HepG2 (cell line): Measurements from ENCODE around the gene SHROOM1.

ENCODE experiments used
- CTCF ChIP-seq: sonication (generic); formaldehyde crosslinking; IDR thresholded peaks from 2 replicates; pipeline ENCODE4 v1.5.0; 2020; ENCODE audit warnings: mild to moderate bottlenecking, missing genetic modification reagents, moderate library complexity
- JUN ChIP-seq: sonication (generic); formaldehyde crosslinking; IDR thresholded peaks from 2 replicates; pipeline ENCODE4 v1.4.0; 2020; ENCODE audit warnings: mild to moderate bottlenecking, missing genetic modification reagents
- NCOA5 ChIP-seq: sonication (generic); formaldehyde crosslinking; IDR thresholded peaks from 2 replicates; pipeline ENCODE4 v1.4.0; 2020; ENCODE audit warnings: missing genetic modification reagents
- NFYB ChIP-seq: sonication (generic); formaldehyde crosslinking; IDR thresholded peaks from 2 replicates; pipeline ENCODE4 v1.4.0; 2020; ENCODE audit warnings: missing genetic modification reagents
- PATZ1 ChIP-seq: sonication (generic); formaldehyde crosslinking; IDR thresholded peaks from 2 replicates; pipeline ENCODE4 v1.4.0; 2020; ENCODE audit warnings: missing genetic modification reagents
- ZFX ChIP-seq: sonication (generic); formaldehyde crosslinking; IDR thresholded peaks from 2 replicates; pipeline ENCODE4 v1.4.0; 2020; ENCODE audit warnings: mild to moderate bottlenecking, low read depth, missing genetic modification reagents, moderate library complexity
- ZNF510 ChIP-seq: sonication (generic); formaldehyde crosslinking; IDR thresholded peaks from 2 replicates; pipeline ENCODE4 v1.4.0; 2020; ENCODE audit warnings: low read depth, mild to moderate bottlenecking, missing genetic modification reagents
- ZNF672 ChIP-seq: sonication (generic); formaldehyde crosslinking; IDR thresholded peaks from 2 replicates; pipeline ENCODE4 v1.8.1; 2022; ENCODE audit warnings: missing genetic modification reagents
- TF ChIP-seq, protein P1 (sequence below), 2 experiments: IDR thresholded peaks; 2 replicates each; pipeline ENCODE4 v1.6.1; 2011 to 2012; ENCODE audit warnings: low read length in 2 of 2, borderline replicate concordance in 1 of 2, low read depth in 1 of 2, mild to moderate bottlenecking in 1 of 2, moderate library complexity in 1 of 2

GRCh38 chr5:132825033-132825833, 5.2 kb downstream of the SHROOM1 start:
- TF ChIP-seq CTCF (CRISPR knock-in tag): no peak
- no peak for TF ChIP-seq NCOA5 (CRISPR knock-in tag)
- no peak for TF ChIP-seq ZNF510 (CRISPR knock-in tag)
- TF ChIP-seq ZNF672 (CRISPR knock-in tag): no peak
- TF ChIP-seq JUN: no peak
- TF ChIP-seq, protein P1, sequence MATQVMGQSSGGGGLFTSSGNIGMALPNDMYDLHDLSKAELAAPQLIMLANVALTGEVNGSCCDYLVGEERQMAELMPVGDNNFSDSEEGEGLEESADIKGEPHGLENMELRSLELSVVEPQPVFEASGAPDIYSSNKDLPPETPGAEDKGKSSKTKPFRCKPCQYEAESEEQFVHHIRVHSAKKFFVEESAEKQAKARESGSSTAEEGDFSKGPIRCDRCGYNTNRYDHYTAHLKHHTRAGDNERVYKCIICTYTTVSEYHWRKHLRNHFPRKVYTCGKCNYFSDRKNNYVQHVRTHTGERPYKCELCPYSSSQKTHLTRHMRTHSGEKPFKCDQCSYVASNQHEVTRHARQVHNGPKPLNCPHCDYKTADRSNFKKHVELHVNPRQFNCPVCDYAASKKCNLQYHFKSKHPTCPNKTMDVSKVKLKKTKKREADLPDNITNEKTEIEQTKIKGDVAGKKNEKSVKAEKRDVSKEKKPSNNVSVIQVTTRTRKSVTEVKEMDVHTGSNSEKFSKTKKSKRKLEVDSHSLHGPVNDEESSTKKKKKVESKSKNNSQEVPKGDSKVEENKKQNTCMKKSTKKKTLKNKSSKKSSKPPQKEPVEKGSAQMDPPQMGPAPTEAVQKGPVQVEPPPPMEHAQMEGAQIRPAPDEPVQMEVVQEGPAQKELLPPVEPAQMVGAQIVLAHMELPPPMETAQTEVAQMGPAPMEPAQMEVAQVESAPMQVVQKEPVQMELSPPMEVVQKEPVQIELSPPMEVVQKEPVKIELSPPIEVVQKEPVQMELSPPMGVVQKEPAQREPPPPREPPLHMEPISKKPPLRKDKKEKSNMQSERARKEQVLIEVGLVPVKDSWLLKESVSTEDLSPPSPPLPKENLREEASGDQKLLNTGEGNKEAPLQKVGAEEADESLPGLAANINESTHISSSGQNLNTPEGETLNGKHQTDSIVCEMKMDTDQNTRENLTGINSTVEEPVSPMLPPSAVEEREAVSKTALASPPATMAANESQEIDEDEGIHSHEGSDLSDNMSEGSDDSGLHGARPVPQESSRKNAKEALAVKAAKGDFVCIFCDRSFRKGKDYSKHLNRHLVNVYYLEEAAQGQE (IDR thresholded peaks at IDR 0.05; ENCODE audit: borderline replicate concordance in 1 of 2, low read depth in 1 of 2, low read length in 2 of 2): no peak
- no peak for TF ChIP-seq NFYB (CRISPR knock-in tag)
- TF ChIP-seq ZFX (CRISPR knock-in tag): no peak
- no peak for TF ChIP-seq PATZ1
